Measurements from ENCODE around the gene SLC6A3. TPM values are rescaled to one million over a fixed set of nuclear protein-coding genes. Genes with fewer than 3 reads are reported as not detected.

The SLC6A3 gene
- total RNA-seq, 4 donors from 2014 or later: 0.07 to 0.15 TPM; not detected in 2

GRCh38 chr5:1415626-1416360, 29.4 kb downstream of the SLC6A3 start:
- TF ChIP-seq CTCF (IDR thresholded peaks at IDR 0.05) (no peak), POLR2A (IDR thresholded peaks at IDR 0.05) (no peak)
- Histone ChIP-seq H3K4me3 (no peak overlapping the region), H3K27ac (no peak overlapping the region), H3K4me1 (no peaks in the 10 kb centered on the region), H3K27me3 (no peaks in the 10 kb centered on the region), H3K9me3 (no peaks in the 10 kb centered on the region), H3K36me3 (no peaks in the 10 kb centered on the region)
- DNase-seq: no peak
- intact Hi-C loops (cut with DNase I; ENCODE audit: low total_unique reads): no loop called here

- H3K4me3 ChIP-seq: no peak overlapping the region
- H3K9me3 ChIP-seq: no peaks in the 10 kb centered on the region
- H3K27me3 ChIP-seq: no peaks in the 10 kb centered on the region
- H3K27ac ChIP-seq: no peak overlapping the region
- no peak for DNase-seq
- H3K36me3 ChIP-seq: no peaks in the 10 kb centered on the region
- intact Hi-C loops (cut with DNase I; ENCODE audit: low total_unique reads): no loop called here
- no peaks in the 10 kb centered on the region for H3K4me1 ChIP-seq
- TF ChIP-seq POLR2A (IDR thresholded peaks at IDR 0.05): no peak
- TF ChIP-seq CTCF (IDR thresholded peaks at IDR 0.05): no peak
These were observed 30.2 kb downstream of the SLC6A3 start for GRCh38 chr5:1415059-1415425.

- Histone ChIP-seq H3K4me3 (no peak overlapping the region), H3K9me3 (no peaks in the 10 kb centered on the region), H3K27ac (no peak overlapping the region), H3K4me1 (no peaks in the 10 kb centered on the region), H3K36me3 (no peaks in the 10 kb centered on the region), H3K27me3 (no peaks in the 10 kb centered on the region)
- no peak for TF ChIP-seq POLR2A (IDR thresholded peaks at IDR 0.05)
- no peak for TF ChIP-seq CTCF (IDR thresholded peaks at IDR 0.05)
- intact Hi-C loops (cut with DNase I; ENCODE audit: low total_unique reads): no loop called here
- no peak for DNase-seq
These were observed 30.8 kb downstream of the SLC6A3 start for GRCh38 chr5:1414311-1415058.

- intact Hi-C loops (cut with DNase I; ENCODE audit: low total_unique reads): no loop called here
- no peak for DNase-seq
- TF ChIP-seq POLR2A (IDR thresholded peaks at IDR 0.05) (no peak), CTCF (IDR thresholded peaks at IDR 0.05) (no peak)
These were observed 31.5 kb downstream of the SLC6A3 start for GRCh38 chr5:1413611-1414241.

GRCh38 chr5:1413211-1413610, 32.0 kb downstream of the SLC6A3 start:
- H3K4me1 ChIP-seq: no peaks in the 10 kb centered on the region
- intact Hi-C loops (cut with DNase I; ENCODE audit: low total_unique reads): no loop called here

More at GRCh38 chr5:1413611-1414241, 31.5 kb downstream of the SLC6A3 start:
- H3K9me3 ChIP-seq: no peaks in the 10 kb centered on the region
- H3K36me3 ChIP-seq: no peaks in the 10 kb centered on the region
- no peaks in the 10 kb centered on the region for H3K4me1 ChIP-seq
- H3K27ac ChIP-seq: no peak overlapping the region
- H3K4me3 ChIP-seq: no peak overlapping the region
- no peaks in the 10 kb centered on the region for H3K27me3 ChIP-seq

More at GRCh38 chr5:1413211-1413610, 32.0 kb downstream of the SLC6A3 start:
- no peaks in the 10 kb centered on the region for H3K36me3 ChIP-seq
- no peak for DNase-seq
- H3K27me3 ChIP-seq: no peaks in the 10 kb centered on the region
- H3K4me3 ChIP-seq: no peak overlapping the region
- TF ChIP-seq POLR2A (IDR thresholded peaks at IDR 0.05) (no peak), CTCF (IDR thresholded peaks at IDR 0.05) (no peak)
- H3K27ac ChIP-seq: no peak overlapping the region
- H3K9me3 ChIP-seq: no peaks in the 10 kb centered on the region

Data from uterus (tissue), 4 donors.